Epithelial cell of proximal tubule (primary cell): Measurements from ENCODE around the gene ADAMTS13. TPM values are rescaled to one million over a fixed set of nuclear protein-coding genes. Genes with fewer than 3 reads are reported as not detected.

Experiments used
- DNase-seq: peaks from one replicate; pipeline ENCODE4 v3.0.0-alpha.2; 2011; ENCODE audit warnings: low read depth
- H3K4me3 ChIP-seq: 2 replicates; pipeline ENCODE4 v1.5.1; 2011; ENCODE audit warnings: low read depth, mild to moderate bottlenecking, low read length
- total RNA-seq: library from RNA; depleted of rRNA; stranded (reverse); fragments of >200 nt; gene quantifications from 2 replicates; pipeline ENCODE4 v1.2.3, GENCODE V29; 2015
- TF ChIP-seq, protein P1 (sequence below): conservative IDR thresholded peaks from 2 replicates; pipeline ENCODE4 v1.5.1; 2012; ENCODE audit warnings: low read depth, mild to moderate bottlenecking, low read length

Gene ADAMTS13
- total RNA-seq, 1 donor from 2014 or later = 0.75 TPM

DNA sequence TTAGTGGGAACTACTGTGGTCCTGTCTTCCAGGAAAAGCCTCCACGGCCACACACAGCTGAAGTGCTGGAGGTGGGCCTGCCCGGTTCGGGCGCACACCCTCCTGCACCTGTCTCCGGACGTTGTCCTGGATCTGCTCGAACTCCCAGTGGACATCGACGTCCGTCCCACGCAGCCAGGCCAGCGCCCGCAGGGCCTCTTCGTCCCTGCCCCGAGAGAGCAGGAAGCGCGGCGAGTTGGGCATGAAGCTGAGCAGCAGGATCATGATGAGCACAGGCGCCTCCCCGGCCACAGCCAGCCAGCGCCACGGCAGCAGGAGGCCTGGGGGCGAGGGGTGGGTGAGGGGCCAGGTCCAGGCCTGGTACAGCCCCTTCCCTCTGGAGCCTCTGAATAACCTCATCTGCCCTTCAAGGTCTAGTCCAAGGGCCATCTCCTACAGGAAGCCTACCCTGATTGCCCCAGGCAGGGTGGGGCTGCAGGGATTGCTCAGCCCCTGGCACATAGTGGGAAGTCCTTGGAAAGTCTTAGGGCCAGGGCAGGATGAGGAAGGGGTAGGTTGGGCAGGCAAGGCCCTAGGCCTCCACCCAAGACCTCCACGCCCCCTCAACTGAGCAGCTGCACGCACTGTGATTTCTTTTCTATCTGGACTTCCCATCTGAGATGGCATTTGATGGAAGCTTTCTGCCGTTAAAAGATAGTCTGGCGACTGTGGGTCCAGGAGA, 53.3 kb downstream of the ADAMTS13 start:
- no peak for DNase-seq
- TF ChIP-seq, protein P1, sequence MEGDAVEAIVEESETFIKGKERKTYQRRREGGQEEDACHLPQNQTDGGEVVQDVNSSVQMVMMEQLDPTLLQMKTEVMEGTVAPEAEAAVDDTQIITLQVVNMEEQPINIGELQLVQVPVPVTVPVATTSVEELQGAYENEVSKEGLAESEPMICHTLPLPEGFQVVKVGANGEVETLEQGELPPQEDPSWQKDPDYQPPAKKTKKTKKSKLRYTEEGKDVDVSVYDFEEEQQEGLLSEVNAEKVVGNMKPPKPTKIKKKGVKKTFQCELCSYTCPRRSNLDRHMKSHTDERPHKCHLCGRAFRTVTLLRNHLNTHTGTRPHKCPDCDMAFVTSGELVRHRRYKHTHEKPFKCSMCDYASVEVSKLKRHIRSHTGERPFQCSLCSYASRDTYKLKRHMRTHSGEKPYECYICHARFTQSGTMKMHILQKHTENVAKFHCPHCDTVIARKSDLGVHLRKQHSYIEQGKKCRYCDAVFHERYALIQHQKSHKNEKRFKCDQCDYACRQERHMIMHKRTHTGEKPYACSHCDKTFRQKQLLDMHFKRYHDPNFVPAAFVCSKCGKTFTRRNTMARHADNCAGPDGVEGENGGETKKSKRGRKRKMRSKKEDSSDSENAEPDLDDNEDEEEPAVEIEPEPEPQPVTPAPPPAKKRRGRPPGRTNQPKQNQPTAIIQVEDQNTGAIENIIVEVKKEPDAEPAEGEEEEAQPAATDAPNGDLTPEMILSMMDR = no peak
- H3K4me3 ChIP-seq = no peak overlapping the region

DNA sequence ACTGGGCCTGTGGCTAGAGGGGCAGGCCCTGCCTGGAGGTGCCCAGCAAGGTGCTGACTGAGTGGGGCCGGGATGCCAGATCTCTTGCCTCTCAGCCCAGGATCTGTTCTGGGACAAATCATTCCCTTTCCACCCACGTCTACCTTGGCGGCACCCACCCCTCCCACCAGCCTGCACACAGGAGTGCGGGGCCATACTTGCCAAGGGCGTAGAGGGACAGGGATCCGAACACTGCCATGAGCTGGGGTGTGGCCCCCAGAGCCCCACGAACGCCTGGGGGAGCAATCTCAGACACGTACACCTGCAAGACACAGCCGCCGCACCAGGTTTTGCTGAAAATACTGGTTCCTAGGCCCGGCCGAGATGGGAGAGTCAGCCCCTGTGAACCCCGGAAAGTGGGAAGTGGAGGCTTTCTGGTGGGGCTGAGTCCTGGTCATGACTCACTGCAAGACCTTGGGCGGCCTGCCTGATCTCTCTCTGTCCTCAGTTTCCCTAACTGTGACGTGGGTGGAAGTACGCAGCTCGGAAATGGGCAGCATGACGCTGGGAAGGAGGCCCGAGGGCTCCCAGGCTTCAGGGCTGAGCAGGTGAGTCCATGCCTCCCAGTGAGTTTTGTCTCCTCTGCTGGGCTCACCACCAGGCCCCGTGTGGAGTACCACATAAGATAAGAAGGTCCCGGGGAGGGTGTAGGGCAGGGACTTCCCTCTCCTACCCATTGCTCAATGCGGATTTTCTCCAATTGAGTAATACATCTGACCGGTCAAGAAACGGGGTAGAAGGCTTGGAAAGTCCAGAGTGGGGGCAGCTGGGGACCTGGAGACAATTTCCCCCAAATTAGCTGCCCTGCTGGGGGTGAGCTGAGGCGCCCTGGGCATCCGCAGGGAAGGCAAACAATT, 54.1 kb downstream of the ADAMTS13 start:
- no peak for DNase-seq
- H3K4me3 ChIP-seq = no peak overlapping the region
- TF ChIP-seq, protein P1 = no peak

DNA sequence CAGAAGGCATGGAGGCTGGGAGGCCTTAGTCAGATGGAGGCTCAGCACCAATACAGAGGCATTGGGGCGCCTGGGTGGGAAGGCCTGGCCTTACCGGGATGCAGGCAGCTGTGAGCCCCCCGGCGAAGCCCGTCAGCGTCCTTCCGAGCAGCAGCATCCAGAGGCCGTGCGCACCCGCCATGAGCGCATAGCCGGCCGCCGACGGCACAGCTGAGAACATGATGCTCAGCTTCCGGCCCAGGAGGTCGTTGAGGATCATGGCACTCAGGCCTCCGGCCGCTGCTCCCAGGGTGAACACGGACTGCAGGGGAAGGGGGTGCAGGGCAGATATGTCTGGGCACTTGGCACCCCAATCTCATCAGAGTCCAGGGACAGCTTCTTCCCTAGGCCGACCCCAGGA, 54.8 kb downstream of the ADAMTS13 start:
- H3K4me3 ChIP-seq = no peak overlapping the region
- TF ChIP-seq, protein P1 = no peak
- no peak for DNase-seq

DNA sequence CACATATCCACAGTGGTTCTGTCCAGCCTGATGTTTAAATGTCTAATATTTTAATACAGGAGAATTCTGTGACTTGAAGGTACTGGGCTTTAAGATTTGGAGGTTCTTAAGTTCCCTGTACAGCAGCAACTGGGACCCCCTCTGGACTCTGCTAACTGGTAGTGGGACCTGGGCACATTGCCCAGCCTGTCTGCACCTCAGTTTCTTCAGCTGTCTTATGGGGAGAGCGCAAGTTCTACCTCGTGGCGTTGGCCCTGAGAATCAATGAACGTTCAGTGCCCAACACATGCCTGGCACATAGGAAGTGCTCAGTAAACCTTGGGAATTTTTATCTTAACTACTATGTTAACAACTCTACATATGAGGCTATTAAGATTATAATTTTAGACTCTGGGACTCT, 55.3 kb downstream of the ADAMTS13 start:
- peak overlapping the region; percentile 79 for H3K4me3 ChIP-seq
- no peak for DNase-seq
- TF ChIP-seq, protein P1 = no peak

DNA sequence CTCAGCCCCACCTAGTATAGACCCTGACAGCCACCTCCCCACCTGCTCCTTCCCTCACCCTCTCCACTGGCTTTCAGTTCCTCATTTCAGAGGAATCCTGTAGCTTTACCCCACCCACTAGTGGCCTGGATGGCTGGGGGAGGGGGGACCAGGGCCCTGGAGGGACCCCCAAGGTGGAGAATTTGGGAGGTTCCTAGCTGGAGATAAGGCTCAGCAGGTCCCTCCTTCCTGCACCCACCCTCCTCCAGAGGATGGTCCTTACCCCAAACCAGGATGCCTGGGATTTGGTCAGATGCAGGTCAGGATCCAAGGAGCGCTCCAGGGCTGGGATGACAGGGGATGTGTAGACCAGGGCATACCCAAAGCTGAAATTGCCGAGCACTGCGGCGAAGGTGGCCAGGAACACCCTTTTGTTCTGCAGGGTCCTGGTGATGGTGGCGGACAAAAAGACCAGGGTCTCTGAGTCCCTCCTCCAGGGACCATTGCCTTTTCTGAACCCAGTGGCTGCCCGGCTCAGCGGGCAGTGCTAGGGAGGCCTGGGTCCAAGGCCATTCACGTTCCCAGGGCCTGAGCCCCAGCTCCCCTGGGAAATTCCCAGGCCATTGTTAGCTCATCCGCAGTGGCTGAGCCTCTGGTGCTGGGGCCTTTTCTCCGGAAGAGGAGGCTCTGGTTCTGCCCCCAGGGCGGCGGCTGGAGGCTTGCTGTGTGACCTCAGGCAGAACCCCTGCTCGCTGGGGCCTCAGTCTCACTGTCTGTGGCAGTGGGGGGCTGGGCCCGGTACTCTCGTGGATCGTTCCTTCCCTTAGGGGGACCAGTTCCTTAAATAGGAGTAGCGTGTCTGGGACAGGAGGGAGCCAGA, 56.1 kb downstream of the ADAMTS13 start:
- DNase-seq = no peak
- peak overlapping the region; percentile 79 for H3K4me3 ChIP-seq
- TF ChIP-seq, protein P1 = no peak

DNA sequence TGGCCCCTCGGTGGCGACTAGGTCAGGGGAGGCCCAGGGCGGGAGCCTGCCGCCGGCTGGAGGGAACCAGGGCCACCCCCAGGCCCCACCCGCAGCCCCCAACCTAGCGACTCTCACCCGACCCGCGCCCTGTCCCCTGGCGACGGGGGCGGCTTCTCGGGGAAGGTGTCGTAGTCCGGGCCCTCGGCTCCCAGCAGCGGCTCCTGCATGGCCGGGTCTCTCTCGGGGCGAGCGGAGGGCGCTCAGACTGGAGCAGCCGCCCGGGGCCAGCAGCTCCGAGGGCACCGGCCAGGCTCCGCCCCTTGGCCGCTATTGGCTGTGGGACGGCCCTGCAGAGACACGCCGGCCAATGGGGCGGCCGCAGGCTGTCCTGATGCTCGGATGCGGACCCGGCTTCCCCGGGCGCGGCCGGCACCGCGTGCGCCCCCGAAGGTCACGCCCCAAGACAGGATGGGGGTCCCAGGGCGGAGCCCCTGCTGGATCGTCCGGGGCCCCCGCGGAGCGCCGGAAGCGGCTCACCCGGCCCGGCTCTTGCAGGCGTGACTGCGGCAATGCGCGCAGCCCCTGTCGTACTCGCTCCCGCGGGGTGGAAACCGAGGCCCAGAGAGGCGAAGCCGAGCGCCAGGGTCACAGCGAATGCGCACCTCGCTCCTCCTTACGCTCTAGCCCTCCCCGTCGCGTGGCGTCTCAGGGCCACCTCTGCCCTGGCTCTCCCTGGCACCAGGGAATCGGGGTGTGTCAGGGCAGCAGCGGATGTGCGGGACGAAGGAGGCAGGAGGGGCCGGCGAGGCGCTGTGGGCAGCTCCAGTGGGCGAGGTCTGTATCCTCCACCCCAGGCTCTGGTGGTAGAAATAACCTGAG, 56.9 kb downstream of the ADAMTS13 start, which contains the start of gene SLC2A6:
TSS of gene SLC2A6 (minus strand) at position 249 of the 861 bp plus-strand sequence. CDS start at position 209, 40 bp downstream.
- no peak for DNase-seq
- peak within 1 kb of the TSS; percentile 79 for H3K4me3 ChIP-seq
- TF ChIP-seq, protein P1 = no peak
